SJCRH30 (cell line): Measurements from ENCODE around the gene IFNL1. TPM values are rescaled to one million over a fixed set of nuclear protein-coding genes. Genes with fewer than 3 reads are reported as not detected.

ENCODE experiments used
- DNase-seq, 2 experiments: peaks; one replicate each; pipeline ENCODE4 v3.0.0-alpha.2; 2015 to 2020
- H3K27ac ChIP-seq: fragments of 250-450 bp; sonication (Bioruptor Pico); 2 replicates; pipeline ENCODE4 v1.5.1; 2020; ENCODE audit warnings: mild to moderate bottlenecking, moderate library complexity
- H3K27me3 ChIP-seq: fragments of 250-450 bp; sonication (Bioruptor Pico); 2 replicates; pipeline ENCODE4 v1.5.1; 2020; ENCODE audit warnings: mild to moderate bottlenecking, moderate library complexity
- H3K36me3 ChIP-seq: fragments of 250-450 bp; sonication (Bioruptor Pico); 2 replicates; pipeline ENCODE4 v1.5.1; 2020; ENCODE audit warnings: mild to moderate bottlenecking, moderate library complexity
- H3K4me1 ChIP-seq: fragments of 250-450 bp; sonication (Bioruptor Pico); 2 replicates; pipeline ENCODE4 v1.5.1; 2020; ENCODE audit warnings: mild to moderate bottlenecking, moderate library complexity
- H3K4me3 ChIP-seq: fragments of 250-450 bp; sonication (Bioruptor Pico); 2 replicates; pipeline ENCODE4 v1.5.1; 2020; ENCODE audit warnings: mild to moderate bottlenecking, moderate library complexity
- H3K9me3 ChIP-seq: fragments of 250-450 bp; sonication (Bioruptor Pico); replicated peaks from 2 replicates; pipeline ENCODE4 v1.5.1; 2020; ENCODE audit warnings: mild to moderate bottlenecking, moderate library complexity
- total RNA-seq: library from RNA; depleted of rRNA; stranded (reverse); fragments of >200 nt; shearing (Covaris generic); gene quantifications from 2 replicates; pipeline ENCODE4 v1.2.3, GENCODE V29; 2014; rRNA removed

IFNL1 gene
- total RNA-seq, 1 experiment from 2014 or later = not detected

- Histone ChIP-seq H3K4me1 (peaks cover 12% of the 10 kb centered on the region), H3K4me3 (peak within 1 kb of the TSS; percentile 95), H3K36me3 (peaks cover 7% of the 10 kb centered on the region; the same call in 1 of the 2 replicates), H3K27me3 (no peaks in the 10 kb centered on the region), H3K27ac (peak within 1 kb of the TSS; percentile 51), H3K9me3 (no peaks in the 10 kb centered on the region)
- DNase-seq = peak; percentile 99 to 100
Observed at GRCh38 chr19:39341719-39342604, 45.8 kb downstream of the IFNL1 start, which contains the start of gene SAMD4B. Gene SAMD4B (plus strand): TSS chr19:39342421. CDS start chr19:39356894, 14,473 bp downstream.

GRCh38 chr19:39342647-39343305 lies 46.6 kb downstream of the IFNL1 start:
- peaks cover 12% of the 10 kb centered on the region for H3K4me1 ChIP-seq
- no peak for DNase-seq
- no peaks in the 10 kb centered on the region for H3K9me3 ChIP-seq
- H3K27me3 ChIP-seq = no peaks in the 10 kb centered on the region
- no peak overlapping the region for H3K27ac ChIP-seq
- peaks cover 7% of the 10 kb centered on the region; the same call in 1 of the 2 replicates for H3K36me3 ChIP-seq
- peak overlapping the region; percentile 95 for H3K4me3 ChIP-seq

- no peaks in the 10 kb centered on the region for H3K9me3 ChIP-seq
- H3K4me3 ChIP-seq = no peak overlapping the region
- no peak overlapping the region for H3K27ac ChIP-seq
- DNase-seq = no peak
- H3K36me3 ChIP-seq = peaks cover 27% of the 10 kb centered on the region
- H3K27me3 ChIP-seq = no peaks in the 10 kb centered on the region
- peaks cover 7% of the 10 kb centered on the region for H3K4me1 ChIP-seq
Observed at GRCh38 chr19:39345956-39346355, 49.7 kb downstream of the IFNL1 start.

- Histone ChIP-seq H3K4me1 (peaks cover 20% of the 10 kb centered on the region), H3K27me3 (no peaks in the 10 kb centered on the region), H3K27ac (no peak overlapping the region), H3K4me3 (no peak overlapping the region), H3K9me3 (no peaks in the 10 kb centered on the region), H3K36me3 (peaks cover 40% of the 10 kb centered on the region)
- DNase-seq = no peak
Observed at GRCh38 chr19:39347332-39348164, 51.3 kb downstream of the IFNL1 start.

Other genes starting within 250 kb of the IFNL1 start
- gene ACP7, start 212.0 kb upstream of the IFNL1 start, total RNA-seq = not detected in 2 replicates
- 9.1 and 11.6 TPM in 2 replicates for gene PAK4, start 170.6 kb upstream of the IFNL1 start, total RNA-seq
- 7.6 and 7.8 TPM in 2 replicates for gene NCCRP1, start 99.4 kb upstream of the IFNL1 start, total RNA-seq
- gene SYCN, start 92.1 kb upstream of the IFNL1 start, total RNA-seq = not detected in 2 replicates
- gene IFNL3, start 51.4 kb upstream of the IFNL1 start, total RNA-seq = not detected in 2 replicates
- gene IFNL4, start 47.6 kb upstream of the IFNL1 start, total RNA-seq = not detected in 2 replicates
- not detected in 2 replicates for gene IFNL2, start 28.0 kb upstream of the IFNL1 start, total RNA-seq
- 0.59 and 0.66 TPM in 2 replicates for gene LRFN1, start 24.5 kb downstream of the IFNL1 start, total RNA-seq
- 3.3 and 3.7 TPM in 2 replicates for gene GMFG, start 39.6 kb downstream of the IFNL1 start, total RNA-seq
- 125 and 129 TPM in 2 replicates for gene SAMD4B, start 46.0 kb downstream of the IFNL1 start, total RNA-seq
- gene PAF1, start 94.7 kb downstream of the IFNL1 start, total RNA-seq = 73.6 and 85.7 TPM in 2 replicates
- 28.2 and 31.9 TPM in 2 replicates for gene MED29, start 95.0 kb downstream of the IFNL1 start, total RNA-seq
- gene ZFP36, start 110.4 kb downstream of the IFNL1 start, total RNA-seq = 2.4 and 2.7 TPM in 2 replicates
- gene PLEKHG2, start 116.3 kb downstream of the IFNL1 start, total RNA-seq = 27.9 and 31.0 TPM in 2 replicates
- gene RPS16, start 139.5 kb downstream of the IFNL1 start, total RNA-seq = 1,718 and 1,766 TPM in 2 replicates
- 89.8 and 106 TPM in 2 replicates for gene SUPT5H, start 149.2 kb downstream of the IFNL1 start, total RNA-seq
- gene TIMM50, start 184.4 kb downstream of the IFNL1 start, total RNA-seq = 184 and 192 TPM in 2 replicates
- 3.7 and 3.8 TPM in 2 replicates for gene DLL3, start 202.5 kb downstream of the IFNL1 start, total RNA-seq
- 0.15 and 0.32 TPM in 2 replicates for gene SELENOV, start 218.7 kb downstream of the IFNL1 start, total RNA-seq
- 6.3 and 9.1 TPM in 2 replicates for gene EID2B, start 236.4 kb downstream of the IFNL1 start, total RNA-seq
- 30.4 and 35.8 TPM in 2 replicates for gene EID2, start 243.8 kb downstream of the IFNL1 start, total RNA-seq